Body of pancreas (tissue), 4 donors: Measurements from ENCODE around the gene RGS14. TPM values are rescaled to one million over a fixed set of nuclear protein-coding genes. Genes with fewer than 3 reads are reported as not detected.
"Not testable (repeated sequence)": the region's sequence is repeated elsewhere in the genome, so short reads cannot be mapped to it uniquely, and the experiment has no call there.

ENCODE experiments used
- ATAC-seq: fragments of 150-250 bp; one replicate; pipeline ENCODE4 v1.9.1; 2016
- DNase-seq, 4 donors: peaks; one replicate each; pipeline ENCODE4 v3.0.0-alpha.2; 2019
- H3K27ac ChIP-seq, 4 donors: fragments of 200-600 bp; sonication (generic); 1 replicate in 3 of 4; 2 replicates in 1 of 4; pipeline versions ENCODE4 v1.5.1 to v1.6.1; 2016 to 2019; ENCODE audit warnings: mild to moderate bottlenecking in 1 of 4, mixed read lengths in 1 of 4, moderate library complexity in 1 of 4
- H3K27me3 ChIP-seq, 2 donors: fragments of 200-600 bp; sonication (generic); one replicate each; pipeline ENCODE4 v1.6.0; 2016; ENCODE audit warnings: mild to moderate bottlenecking in 1 of 2
- H3K36me3 ChIP-seq, 2 donors: fragments of 200-600 bp; sonication (generic); replicated peaks in 1 of 2; 2 replicates each; pipeline ENCODE4 v1.5.1; 2016; ENCODE audit warnings: low read depth in 2 of 2; ENCODE audit not compliant: insufficient read depth in 1 of 2
- H3K4me1 ChIP-seq: fragments of 200-600 bp; sonication (generic); one replicate; pipeline ENCODE4 v1.6.0; 2016
- H3K4me3 ChIP-seq, 2 donors: fragments of 200-600 bp; sonication (generic); 1 replicate in 1 of 2; 2 replicates in 1 of 2; pipeline ENCODE4 v1.5.1; 2016 to 2019
- H3K9me3 ChIP-seq, 3 donors: fragments of 200-600 bp; sonication (generic); 1 replicate in 2 of 3; 2 replicates in 1 of 3; pipeline ENCODE4 v1.5.1; 2016
- CTCF ChIP-seq, 7 experiments: fragments of 450-650 bp in 4 of 7; fragments of 200-600 bp in 3 of 7; sonication (generic) in 3 of 7; IDR thresholded peaks; one replicate each; pipeline ENCODE4 v1.5.1; 2016 to 2019; ENCODE audit warnings: antibody characterized with exemption in 7 of 7
- POLR2A ChIP-seq, 3 donors: fragments of 450-650 bp; IDR thresholded peaks; one replicate each; pipeline ENCODE4 v1.6.1; 2016; ENCODE audit warnings: antibody characterized with exemption in 3 of 3, mild to moderate bottlenecking in 2 of 3
- WGBS, 2 donors: methylation state at CpG; one replicate each; pipeline ENCODE4 v1.1.5; 2017; 5-methylcytosine and 5-hydroxymethylcytosine counted together
- intact Hi-C: fragments of 100-400 bp; cut with DNase I; formaldehyde crosslinking; loops from one replicate; pipeline ENCODE4 v1.15.1; 2023
- total RNA-seq, 2 donors: library from RNA; depleted of rRNA; stranded (reverse); fragments of >200 nt; gene quantifications; one replicate each; pipeline ENCODE4 v1.1.0, GENCODE V29; 2016

The RGS14 gene
- total RNA-seq, 2 donors from 2014 or later, result 15.0 to 39.2 TPM

- TF ChIP-seq CTCF (IDR thresholded peaks at IDR 0.05) (no peak), POLR2A (IDR thresholded peaks at IDR 0.05) (no peak)
- 69 to 72% methylated on average over 3 of the region's 3 CpGs for WGBS, 2 donors
- no peak for DNase-seq
- Histone ChIP-seq H3K4me1 (no peaks in the 10 kb centered on the region), H3K9me3 (no peaks in the 10 kb centered on the region), H3K4me3 (no peak overlapping the region), H3K27me3 (no peaks in the 10 kb centered on the region), H3K36me3 (no peaks in the 10 kb centered on the region), H3K27ac (no peak overlapping the region)
- intact Hi-C loops, result no loop called here
- no peak for ATAC-seq
Measured at GRCh38 chr5:177410575-177410974, 52.9 kb downstream of the RGS14 start.

GRCh38 chr5:177412603-177413233, 55.0 kb downstream of the RGS14 start:
- no peaks in the 10 kb centered on the region for H3K27me3 ChIP-seq
- ATAC-seq, result no peak
- H3K4me1 ChIP-seq, result no peaks in the 10 kb centered on the region
- no peak overlapping the region for H3K4me3 ChIP-seq
- TF ChIP-seq CTCF (IDR thresholded peaks at IDR 0.05), result no peak
- no peak for TF ChIP-seq POLR2A (IDR thresholded peaks at IDR 0.05)
- WGBS, 2 donors, result 61 to 69% methylated on average over 8 of the region's 8 CpGs
- DNase-seq, result no peak
- no peaks in the 10 kb centered on the region for H3K36me3 ChIP-seq
- no peak overlapping the region for H3K27ac ChIP-seq
- no peaks in the 10 kb centered on the region for H3K9me3 ChIP-seq
- intact Hi-C loops, result no loop called here

GRCh38 chr5:177414481-177414880, 56.8 kb downstream of the RGS14 start:
- H3K4me1 ChIP-seq, result no peaks in the 10 kb centered on the region
- H3K36me3 ChIP-seq, result no peaks in the 10 kb centered on the region
- ATAC-seq (no peak), DNase-seq (no peak)
- intact Hi-C loops, result no loop called here
- WGBS, 2 donors, result 68 to 75% methylated on average over 3 of the region's 3 CpGs
- H3K4me3 ChIP-seq, result no peak overlapping the region
- TF ChIP-seq POLR2A (IDR thresholded peaks at IDR 0.05) (no peak), CTCF (IDR thresholded peaks at IDR 0.05) (no peak)
- H3K27me3 ChIP-seq, result no peaks in the 10 kb centered on the region
- no peak overlapping the region for H3K27ac ChIP-seq
- no peaks in the 10 kb centered on the region for H3K9me3 ChIP-seq

GRCh38 chr5:177417081-177417480, 59.4 kb downstream of the RGS14 start:
- 69 to 74% methylated on average over 6 of the region's 6 CpGs for WGBS, 2 donors
- H3K9me3 ChIP-seq, H3K4me3 ChIP-seq, ATAC-seq, H3K4me1 ChIP-seq, H3K36me3 ChIP-seq, H3K27ac ChIP-seq, DNase-seq, intact Hi-C loops, H3K27me3 ChIP-seq: not testable (repeated sequence)

GRCh38 chr5:177419046-177419445, 61.3 kb downstream of the RGS14 start:
- ATAC-seq, result no peak
- DNase-seq, result no peak
- WGBS, 2 donors, result 77 to 78% methylated on average over 3 of the region's 3 CpGs
- Histone ChIP-seq H3K36me3 (no peaks in the 10 kb centered on the region), H3K27me3 (no peaks in the 10 kb centered on the region), H3K4me1 (no peaks in the 10 kb centered on the region), H3K27ac (no peak overlapping the region), H3K9me3 (no peaks in the 10 kb centered on the region), H3K4me3 (no peak overlapping the region)
- intact Hi-C loops, result no loop called here
- no peak for TF ChIP-seq POLR2A (IDR thresholded peaks at IDR 0.05)
- TF ChIP-seq CTCF (IDR thresholded peaks at IDR 0.05), result no peak

- ATAC-seq, H3K27ac ChIP-seq, H3K36me3 ChIP-seq, H3K4me3 ChIP-seq, H3K27me3 ChIP-seq, DNase-seq, H3K9me3 ChIP-seq, H3K4me1 ChIP-seq, intact Hi-C loops: not testable (repeated sequence)
- 50 to 56% methylated on average over 7 of the region's 7 CpGs for WGBS, 2 donors
Measured at GRCh38 chr5:177420472-177420871, 62.7 kb downstream of the RGS14 start.
